DND-41 (cell line): ENCODE data around the gene TCF4.

Experiments
- ATAC-seq: fragments of 200-7000 bp; cut with Tn5 transposase; 3 replicates; pipeline ENCODE4 v1.9.1; 2021; ENCODE audit warnings: low read depth; ENCODE audit not compliant: insufficient read depth
- DNase-seq: peaks from one replicate; pipeline ENCODE4 v3.0.0-alpha.2; 2020
- H2AFZ ChIP-seq: 2 replicates; pipeline ENCODE4 v1.6.0; 2012; ENCODE audit warnings: low read depth, low read length
- H3K27ac ChIP-seq: 2 replicates; pipeline ENCODE4 v1.5.1; 2012; ENCODE audit warnings: low read length, inconsistent platforms
- H3K27me3 ChIP-seq: fragments of 200-600 bp; sonication (generic); 2 replicates; pipeline ENCODE4 v1.6.0; 2012; ENCODE audit warnings: low read length, mild to moderate bottlenecking, inconsistent platforms; ENCODE audit not compliant: insufficient read depth, poor library complexity
- H3K36me3 ChIP-seq: 2 replicates; pipeline ENCODE4 v1.5.1; 2012; ENCODE audit warnings: low read length, inconsistent platforms; ENCODE audit not compliant: insufficient read depth
- H3K4me1 ChIP-seq: 2 replicates; pipeline ENCODE4 v1.5.1; 2012; ENCODE audit warnings: mild to moderate bottlenecking, low read length; ENCODE audit not compliant: insufficient read depth
- H3K4me2 ChIP-seq: 2 replicates; pipeline ENCODE4 v1.6.0; 2012; ENCODE audit warnings: mild to moderate bottlenecking, moderate library complexity, low read length, inconsistent platforms; ENCODE audit not compliant: insufficient read depth
- H3K4me3 ChIP-seq, 2 experiments: fragments of 200-600 bp in 1 of 2; shearing (Covaris generic) in 1 of 2; 2 replicates each; pipeline ENCODE4 v1.5.1; 2012 to 2016; ENCODE audit warnings: inconsistent platforms in 2 of 2, low read length in 2 of 2, mild to moderate bottlenecking in 2 of 2, low read depth in 1 of 2, moderate library complexity in 1 of 2
- H3K79me2 ChIP-seq: 2 replicates; pipeline ENCODE4 v1.6.0; 2012; ENCODE audit warnings: low read length, inconsistent platforms; ENCODE audit not compliant: insufficient read depth
- H3K9ac ChIP-seq: 2 replicates; pipeline ENCODE4 v1.6.0; 2012; ENCODE audit warnings: low read depth, mild to moderate bottlenecking, inconsistent platforms, low read length, moderate library complexity
- H3K9me3 ChIP-seq: 2 replicates; pipeline ENCODE4 v1.5.1; 2012; ENCODE audit warnings: low read length, moderate library complexity, mild to moderate bottlenecking, inconsistent platforms; ENCODE audit not compliant: insufficient read depth, severe bottlenecking
- H4K20me1 ChIP-seq: 2 replicates; pipeline ENCODE4 v1.6.0; 2012; ENCODE audit warnings: low read length; ENCODE audit not compliant: insufficient read depth
- EZH2 ChIP-seq: IDR thresholded peaks from 3 replicates; pipeline ENCODE4 v1.6.1; 2012; ENCODE audit warnings: borderline replicate concordance, low read depth, mild to moderate bottlenecking, moderate library complexity, low read length, inconsistent platforms; ENCODE audit not compliant: severe bottlenecking
- TF ChIP-seq, protein P1 (sequence below): IDR thresholded peaks from 2 replicates; pipeline ENCODE4 v1.5.1; 2012; ENCODE audit warnings: borderline replicate concordance, low read length, moderate library complexity, mild to moderate bottlenecking; ENCODE audit not compliant: poor library complexity, severe bottlenecking; ENCODE audit errors: extremely low read depth

The TCF4 gene

DNA sequence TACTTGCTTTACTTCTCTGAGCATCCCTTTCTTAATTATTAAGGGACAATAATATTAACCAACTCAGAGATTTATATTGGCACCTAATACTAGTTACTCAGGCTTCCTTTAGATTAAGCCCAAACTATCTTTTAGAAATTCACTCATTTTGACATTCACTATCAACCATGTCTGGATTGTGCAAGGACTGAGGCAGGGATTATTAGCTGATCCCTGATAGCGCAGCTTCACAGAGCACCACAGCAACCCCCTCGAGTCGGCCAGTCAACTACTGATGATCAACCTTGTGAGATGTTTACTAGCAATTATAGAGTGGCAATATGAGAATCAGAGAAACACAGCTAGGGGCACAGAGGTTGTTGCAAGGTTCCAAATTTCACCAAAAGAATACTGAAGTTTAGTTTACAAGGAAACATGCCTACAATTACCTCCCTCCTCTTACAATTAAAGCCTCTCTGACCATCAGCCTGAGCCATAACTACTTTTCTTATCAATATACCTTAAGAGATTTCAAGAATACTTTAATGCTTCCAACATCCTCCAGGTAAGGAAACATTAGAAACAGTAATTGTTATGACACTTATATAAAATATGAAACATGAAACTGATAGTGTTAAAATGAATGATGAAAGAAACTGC lies 191.6 kb downstream of the TCF4 start:
- no peaks in the 10 kb centered on the region for H3K9me3 ChIP-seq
- no peak overlapping the region for H3K27ac ChIP-seq
- no peak for DNase-seq
- H3K4me3 ChIP-seq = no peak overlapping the region
- H3K27me3 ChIP-seq = no peaks in the 10 kb centered on the region
- no peak for ATAC-seq
- H3K36me3 ChIP-seq = no peaks in the 10 kb centered on the region
- no peaks in the 10 kb centered on the region for H4K20me1 ChIP-seq
- no peaks in the 10 kb centered on the region for H3K4me1 ChIP-seq
- no peak overlapping the region for H3K9ac ChIP-seq
- TF ChIP-seq, protein P1, sequence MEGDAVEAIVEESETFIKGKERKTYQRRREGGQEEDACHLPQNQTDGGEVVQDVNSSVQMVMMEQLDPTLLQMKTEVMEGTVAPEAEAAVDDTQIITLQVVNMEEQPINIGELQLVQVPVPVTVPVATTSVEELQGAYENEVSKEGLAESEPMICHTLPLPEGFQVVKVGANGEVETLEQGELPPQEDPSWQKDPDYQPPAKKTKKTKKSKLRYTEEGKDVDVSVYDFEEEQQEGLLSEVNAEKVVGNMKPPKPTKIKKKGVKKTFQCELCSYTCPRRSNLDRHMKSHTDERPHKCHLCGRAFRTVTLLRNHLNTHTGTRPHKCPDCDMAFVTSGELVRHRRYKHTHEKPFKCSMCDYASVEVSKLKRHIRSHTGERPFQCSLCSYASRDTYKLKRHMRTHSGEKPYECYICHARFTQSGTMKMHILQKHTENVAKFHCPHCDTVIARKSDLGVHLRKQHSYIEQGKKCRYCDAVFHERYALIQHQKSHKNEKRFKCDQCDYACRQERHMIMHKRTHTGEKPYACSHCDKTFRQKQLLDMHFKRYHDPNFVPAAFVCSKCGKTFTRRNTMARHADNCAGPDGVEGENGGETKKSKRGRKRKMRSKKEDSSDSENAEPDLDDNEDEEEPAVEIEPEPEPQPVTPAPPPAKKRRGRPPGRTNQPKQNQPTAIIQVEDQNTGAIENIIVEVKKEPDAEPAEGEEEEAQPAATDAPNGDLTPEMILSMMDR = no peak
- no peak for TF ChIP-seq EZH2
- H3K4me2 ChIP-seq = no peak overlapping the region
- H3K79me2 ChIP-seq = no peaks in the 10 kb centered on the region
- no peak overlapping the region for H2AFZ ChIP-seq

DNA sequence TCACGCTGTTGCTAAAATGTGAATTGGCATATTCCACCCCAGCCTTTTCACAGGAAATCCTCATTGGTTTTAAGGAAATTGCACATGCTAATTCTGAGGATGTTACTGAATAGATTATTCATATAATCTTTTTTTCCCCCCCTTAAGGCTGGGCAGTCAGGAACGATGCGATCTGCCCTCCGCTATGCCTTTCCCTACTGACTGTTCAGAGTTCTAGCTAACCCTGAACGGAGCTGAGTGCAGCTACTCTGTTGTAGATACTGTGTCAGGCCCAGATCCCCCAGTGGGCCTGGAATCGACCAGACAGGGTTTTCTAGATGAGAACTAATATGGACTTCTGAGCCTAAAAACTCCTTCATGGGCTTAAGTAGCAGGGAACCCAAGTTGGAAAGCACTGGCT lies 192.2 kb downstream of the TCF4 start:
- Histone ChIP-seq H3K4me1 (no peaks in the 10 kb centered on the region), H4K20me1 (no peaks in the 10 kb centered on the region), H3K4me3 (no peak overlapping the region), H3K4me2 (no peak overlapping the region), H3K9ac (no peak overlapping the region), H3K27me3 (no peaks in the 10 kb centered on the region), H3K36me3 (no peaks in the 10 kb centered on the region), H3K27ac (no peak overlapping the region), H3K79me2 (no peaks in the 10 kb centered on the region), H3K9me3 (no peaks in the 10 kb centered on the region), H2AFZ (no peak overlapping the region)
- ATAC-seq (no peak), DNase-seq (no peak)
- TF ChIP-seq, protein P1 = no peak
- TF ChIP-seq EZH2 = no peak

DNA sequence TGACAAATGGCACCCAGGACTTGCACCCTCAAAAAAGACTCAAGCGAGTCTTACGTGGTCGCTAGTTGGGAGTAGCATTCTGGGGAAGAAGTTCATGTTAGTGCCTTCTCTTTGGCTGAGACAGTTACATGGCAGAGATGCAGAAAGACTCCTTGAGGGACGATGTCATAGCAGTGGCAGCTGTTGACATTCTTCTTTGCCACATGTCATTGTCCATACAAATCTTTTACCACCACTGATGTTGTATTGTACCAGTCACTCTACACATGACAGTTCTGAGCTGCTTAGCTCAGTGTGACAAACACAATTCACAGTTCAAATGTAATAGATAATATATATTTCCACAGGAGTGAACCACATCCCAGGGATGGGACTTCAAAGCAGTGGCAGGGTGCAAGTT lies 197.1 kb downstream of the TCF4 start:
- Histone ChIP-seq H3K9me3 (no peaks in the 10 kb centered on the region), H2AFZ (no peak overlapping the region), H3K9ac (no peak overlapping the region), H3K4me1 (no peaks in the 10 kb centered on the region), H3K27ac (no peak overlapping the region), H3K27me3 (no peaks in the 10 kb centered on the region), H3K4me2 (no peak overlapping the region), H3K36me3 (no peaks in the 10 kb centered on the region), H3K4me3 (no peak overlapping the region), H4K20me1 (0 out of 2 replicates have a peak, but pooled peaks cover 5% of the 10 kb centered on the region), H3K79me2 (no peaks in the 10 kb centered on the region)
- no peak for TF ChIP-seq EZH2
- TF ChIP-seq, protein P1 = no peak
- ATAC-seq (no peak), DNase-seq (no peak)
